Measurements from ENCODE around the gene RPS2.
"Not testable (repeated sequence)": the region's sequence is repeated elsewhere in the genome, so short reads cannot be mapped to it uniquely, and the experiment has no call there.

RPS2 gene

DNA sequence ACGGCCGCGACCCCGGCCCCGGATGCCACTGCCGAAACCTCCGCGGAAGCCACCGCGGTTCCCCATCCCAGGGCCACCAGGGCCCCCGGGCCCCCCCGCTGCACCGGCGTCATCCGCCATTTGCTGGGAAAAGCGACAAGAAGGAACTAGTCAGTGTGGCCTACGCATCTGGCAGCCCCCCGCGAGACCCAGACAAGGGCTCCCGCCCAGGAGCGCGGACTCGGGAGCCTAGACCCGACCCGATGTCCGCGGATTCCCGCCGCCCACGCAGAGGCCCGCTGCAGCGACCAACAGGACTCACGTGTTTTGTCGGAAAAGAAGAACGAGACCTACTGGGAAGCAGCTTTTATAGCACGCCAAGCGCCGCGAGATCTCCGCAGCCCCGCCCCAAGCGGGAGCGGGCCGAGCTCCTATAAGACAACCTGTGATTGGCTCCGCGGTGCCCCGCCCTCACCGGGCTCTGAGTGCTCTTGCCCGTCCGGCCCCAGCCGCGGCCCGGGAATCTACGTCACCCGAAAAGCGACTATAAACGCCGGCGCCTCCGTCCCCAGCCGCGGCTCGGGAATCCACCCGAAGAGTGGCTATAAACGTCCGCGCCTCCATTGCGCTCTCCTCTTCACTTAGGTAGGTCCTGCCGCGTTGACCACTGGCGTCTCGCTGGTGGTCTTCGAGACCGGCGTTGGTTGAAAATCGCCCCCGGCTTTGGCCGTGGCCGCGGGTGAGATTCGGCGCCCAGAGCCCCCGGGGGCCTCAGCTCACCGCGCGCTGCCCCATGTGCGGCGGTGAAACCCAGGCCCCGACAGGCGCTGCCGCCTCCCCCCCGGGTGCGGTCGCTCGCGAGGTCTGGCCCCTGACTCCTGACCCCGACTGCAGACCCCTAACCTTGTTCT, at the start of gene RPS2:
RPS2 (minus strand) TSS at position 321 of the 890 bp plus-strand sequence; CDS start at position 120, 201 bp downstream.
- FAIRE-seq = peak; percentile 20
- DNase-seq (ENCODE audit: low spot score) = peak; percentile 100

DNA sequence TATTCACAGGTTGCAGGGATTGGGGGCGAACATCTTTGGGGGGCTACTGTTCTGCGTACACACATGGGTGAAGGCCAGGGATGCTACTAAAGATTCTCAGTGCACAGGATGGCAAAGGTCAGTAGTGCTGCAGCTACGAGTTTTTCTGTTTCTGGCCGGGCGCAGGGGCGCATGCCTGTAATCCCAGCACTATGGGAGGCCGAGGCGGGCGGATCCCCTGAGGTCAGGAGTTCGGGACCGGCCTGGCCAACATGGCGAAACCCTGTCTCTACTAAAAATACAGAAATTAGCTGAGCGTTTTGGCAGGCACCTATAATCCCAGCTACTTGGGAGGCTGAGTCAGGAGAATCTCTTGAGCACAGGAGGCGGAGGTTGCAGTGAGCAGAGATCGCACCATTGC, 48.9 kb upstream of the RPS2 start:
- FAIRE-seq = no peak

DNA sequence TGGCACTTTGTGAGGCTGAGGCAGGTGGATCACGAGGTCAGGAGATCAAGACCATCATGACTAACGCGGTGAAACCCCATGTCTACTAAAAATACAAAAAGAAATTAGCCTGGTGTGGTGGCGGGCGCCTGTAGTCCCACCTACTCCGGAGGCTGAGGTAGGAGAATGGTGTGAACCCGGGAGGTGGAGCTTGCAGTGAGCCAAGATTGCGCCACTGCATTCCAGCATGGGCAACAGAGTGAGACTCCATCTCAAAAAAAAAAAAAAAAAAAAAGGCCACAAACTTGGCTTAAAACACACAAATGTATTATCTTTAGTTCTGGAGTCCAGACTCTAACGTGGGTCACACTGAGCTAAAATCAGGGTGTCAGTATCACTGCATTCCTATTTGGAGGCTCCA, 47.1 kb upstream of the RPS2 start:
- DNase-seq (ENCODE audit: low spot score); FAIRE-seq: not testable (repeated sequence)

More for the DNA sequence above, 48.9 kb upstream of the RPS2 start:
- no peak for DNase-seq (ENCODE audit: low spot score)

DNA sequence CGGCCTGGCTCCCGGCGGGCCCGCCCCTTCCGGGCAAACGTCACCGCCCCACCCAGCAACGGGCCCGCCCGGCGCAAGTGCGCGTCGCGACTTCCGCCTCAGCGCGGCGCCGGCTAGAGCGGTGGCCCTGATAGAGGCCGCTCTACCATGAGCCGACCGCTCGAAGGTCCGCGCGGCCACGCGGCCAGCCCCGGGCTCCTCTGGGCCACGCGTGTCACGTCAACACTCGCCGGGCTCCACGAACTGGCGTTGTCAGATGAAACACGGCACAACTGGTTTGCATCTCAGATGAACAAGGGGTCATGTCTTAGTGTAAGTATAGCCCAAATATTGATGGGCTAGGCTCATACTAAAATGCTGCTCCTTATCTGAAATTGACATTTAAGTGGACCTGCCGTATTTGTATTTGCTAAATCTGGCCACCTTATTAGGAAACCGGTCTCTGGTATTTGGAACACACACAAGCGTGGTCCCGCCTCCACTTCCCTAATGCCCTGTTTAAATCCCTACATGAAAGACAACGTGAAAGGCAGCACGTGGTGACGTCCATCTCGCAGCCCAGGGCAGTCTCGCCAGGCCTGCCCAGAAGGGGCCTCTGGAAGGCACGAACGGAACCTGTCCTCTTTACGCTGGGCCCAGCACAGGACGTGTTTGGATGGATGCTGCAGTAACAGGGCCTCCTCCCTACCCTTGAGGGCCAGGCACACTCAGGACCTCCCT, 45.3 kb upstream of the RPS2 start, which contains the start of gene ZNF598:
ZNF598 (minus strand) TSS at position 31 of the 720 bp plus-strand sequence.
- FAIRE-seq = peak; percentile 96
- peak; percentile 96 for DNase-seq (ENCODE audit: low spot score)

DNA sequence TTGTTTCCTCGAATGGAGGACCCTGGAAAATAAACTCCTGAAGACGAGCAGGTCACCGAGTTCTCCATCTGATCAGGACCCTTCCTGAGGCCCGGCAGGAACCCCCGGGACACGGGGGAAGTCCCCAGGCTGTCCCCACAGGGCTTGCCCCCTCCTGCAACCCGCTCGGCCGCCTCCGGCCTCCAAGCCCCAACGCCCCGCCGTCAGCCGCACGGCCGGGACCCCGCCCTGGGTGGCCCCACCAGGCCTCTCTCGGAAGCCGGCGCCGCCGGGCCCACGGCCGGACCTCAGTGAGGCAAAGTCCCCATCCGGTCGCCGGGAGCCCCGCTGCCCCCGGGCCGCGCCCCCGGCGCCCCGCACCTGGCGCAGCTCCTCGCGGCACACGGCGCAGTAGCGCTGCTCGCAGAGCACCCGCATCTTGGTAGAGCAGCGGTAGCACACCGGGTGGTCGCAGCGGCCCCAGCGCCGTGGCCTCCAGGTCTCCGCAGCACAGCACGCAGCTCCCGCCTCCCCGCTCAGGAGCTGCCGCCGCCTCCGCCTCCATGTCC, 44.6 kb upstream of the RPS2 start:
- peak; percentile 40 for DNase-seq (ENCODE audit: low spot score)

DNA sequence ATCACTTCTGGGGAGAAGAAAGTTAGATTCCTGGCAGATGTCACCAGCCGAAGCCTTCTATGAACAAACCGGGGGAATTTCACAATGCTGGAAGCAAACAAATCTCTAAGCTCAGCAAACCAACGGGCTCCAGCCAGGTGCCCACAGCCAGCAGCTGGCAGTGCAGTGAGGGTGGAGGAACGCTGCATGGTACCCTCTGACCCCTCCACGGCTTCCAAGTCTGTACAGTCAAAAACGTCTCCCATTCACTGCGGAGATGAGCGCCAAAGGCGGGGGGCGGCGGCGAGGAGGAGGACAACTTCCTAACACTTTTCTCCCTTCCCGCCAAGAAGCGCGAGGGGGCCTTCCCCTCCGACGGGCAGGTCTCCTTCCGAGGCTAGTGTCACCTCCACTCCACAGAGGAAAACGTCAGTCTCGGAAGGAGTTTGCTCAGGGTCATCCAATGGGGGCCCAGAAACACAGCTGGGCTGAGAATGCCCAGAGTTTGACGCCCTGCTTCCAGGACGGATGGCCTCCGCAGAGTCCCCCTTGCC, 44.1 kb upstream of the RPS2 start:
- no peak for DNase-seq (ENCODE audit: low spot score)
- FAIRE-seq = no peak

More for the DNA sequence above, 44.6 kb upstream of the RPS2 start:
- FAIRE-seq = no peak

DNA sequence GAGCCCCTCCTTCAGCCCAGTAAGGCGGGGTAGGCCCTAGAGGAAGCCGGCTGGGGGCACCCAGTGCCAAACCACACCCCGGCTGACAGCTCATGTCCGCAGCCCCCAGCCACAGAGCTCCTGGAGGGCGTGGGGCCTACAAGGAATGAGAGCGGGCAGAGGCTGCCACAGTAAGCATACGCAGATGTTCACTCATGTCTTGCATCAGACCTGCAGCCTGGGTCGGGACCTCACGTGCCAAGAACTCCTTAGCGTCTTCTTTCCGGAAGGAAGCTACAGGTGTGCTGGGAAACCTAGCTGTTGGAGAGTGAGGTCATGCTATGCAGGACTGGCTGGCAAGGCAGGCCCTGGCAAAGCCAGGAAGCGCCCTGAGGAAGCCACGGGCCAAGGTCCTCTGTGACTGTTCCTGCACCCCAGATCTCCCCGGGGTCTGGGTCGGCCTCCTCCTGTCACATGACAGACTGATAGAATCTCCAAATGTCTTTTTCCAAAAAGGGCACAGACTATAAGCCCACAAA, 43.4 kb upstream of the RPS2 start:
- no peak for FAIRE-seq

DNA sequence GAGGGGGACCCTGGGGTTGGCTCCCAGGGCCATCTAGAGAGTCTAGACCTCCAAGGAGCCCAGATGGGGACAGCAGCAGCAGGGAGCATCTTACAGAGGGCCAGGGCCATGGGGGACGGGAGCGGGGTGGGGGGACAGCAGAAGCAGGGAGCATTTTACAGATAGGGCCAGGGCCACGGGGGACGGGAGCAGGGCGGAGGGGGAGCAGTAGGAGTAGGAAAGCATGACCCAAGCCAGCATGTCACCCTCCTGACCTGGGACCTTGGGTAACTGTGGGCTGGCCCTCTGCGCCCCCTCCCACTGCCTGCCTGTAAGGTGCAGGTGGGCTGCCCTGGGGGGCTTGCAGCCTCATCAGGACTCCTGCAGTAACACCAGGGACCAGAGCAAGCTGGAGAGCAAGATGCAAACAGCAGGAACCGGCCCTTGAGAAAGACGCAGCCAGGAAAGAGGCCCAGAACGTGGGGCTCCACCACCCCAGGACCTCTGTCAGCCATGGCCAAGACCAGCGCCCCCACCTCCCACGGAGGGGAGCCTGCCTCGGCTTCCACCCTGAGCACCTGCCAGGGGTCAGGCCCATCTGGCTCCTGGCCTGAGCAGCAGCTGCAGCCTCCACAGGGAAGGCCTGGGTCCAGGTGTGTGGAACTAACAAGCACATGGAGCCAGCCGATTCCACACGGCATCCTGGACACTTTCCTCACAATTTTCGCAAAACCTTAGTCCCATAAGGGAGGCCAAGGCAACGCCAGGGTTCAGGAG, 42.6 kb upstream of the RPS2 start:
- DNase-seq (ENCODE audit: low spot score) (no peak), FAIRE-seq (no peak)

More for the DNA sequence above, 43.4 kb upstream of the RPS2 start:
- no peak for DNase-seq (ENCODE audit: low spot score)

DNA sequence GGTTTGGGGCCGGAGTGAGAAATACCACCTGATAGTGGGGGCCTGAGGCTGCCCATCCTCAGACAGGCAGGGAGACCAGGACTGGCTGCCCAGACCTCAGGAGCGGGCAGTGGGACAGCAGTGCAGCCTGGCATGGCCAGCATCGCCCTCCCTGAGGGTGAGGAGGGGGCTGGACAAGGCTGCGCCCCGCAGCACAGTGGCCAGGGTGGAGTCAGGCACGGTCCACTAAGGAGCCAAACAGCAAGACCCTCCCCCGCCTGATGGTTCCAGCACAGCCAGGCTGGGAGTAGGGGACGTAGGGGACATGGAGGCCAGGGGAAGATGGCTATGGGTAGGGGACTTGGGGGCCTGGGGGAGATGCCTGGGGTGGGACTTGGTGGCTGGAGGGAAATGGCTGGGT, 41.7 kb upstream of the RPS2 start:
- FAIRE-seq (no peak), DNase-seq (ENCODE audit: low spot score) (no peak)

DNA sequence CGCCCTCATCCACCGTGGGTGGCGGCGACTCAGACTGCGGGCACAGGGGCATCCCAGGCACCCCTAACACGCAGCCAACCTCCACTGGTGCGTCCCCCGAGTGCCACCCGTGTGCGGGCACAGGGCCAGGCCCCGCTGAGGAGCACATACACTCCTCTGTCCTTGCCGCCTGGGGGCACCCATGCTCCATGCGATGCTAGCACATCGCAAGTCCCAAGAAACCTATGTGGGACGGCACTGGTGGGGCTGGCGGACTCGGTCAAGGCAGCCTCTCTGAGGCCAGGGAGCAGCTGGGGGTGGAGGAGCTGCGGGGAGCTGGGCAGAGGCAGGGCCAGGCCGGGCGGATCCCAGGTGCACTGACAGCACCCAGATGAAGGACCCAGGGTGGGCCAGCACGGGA, 41.0 kb upstream of the RPS2 start:
- no peak for DNase-seq (ENCODE audit: low spot score)
- FAIRE-seq = no peak

DNA sequence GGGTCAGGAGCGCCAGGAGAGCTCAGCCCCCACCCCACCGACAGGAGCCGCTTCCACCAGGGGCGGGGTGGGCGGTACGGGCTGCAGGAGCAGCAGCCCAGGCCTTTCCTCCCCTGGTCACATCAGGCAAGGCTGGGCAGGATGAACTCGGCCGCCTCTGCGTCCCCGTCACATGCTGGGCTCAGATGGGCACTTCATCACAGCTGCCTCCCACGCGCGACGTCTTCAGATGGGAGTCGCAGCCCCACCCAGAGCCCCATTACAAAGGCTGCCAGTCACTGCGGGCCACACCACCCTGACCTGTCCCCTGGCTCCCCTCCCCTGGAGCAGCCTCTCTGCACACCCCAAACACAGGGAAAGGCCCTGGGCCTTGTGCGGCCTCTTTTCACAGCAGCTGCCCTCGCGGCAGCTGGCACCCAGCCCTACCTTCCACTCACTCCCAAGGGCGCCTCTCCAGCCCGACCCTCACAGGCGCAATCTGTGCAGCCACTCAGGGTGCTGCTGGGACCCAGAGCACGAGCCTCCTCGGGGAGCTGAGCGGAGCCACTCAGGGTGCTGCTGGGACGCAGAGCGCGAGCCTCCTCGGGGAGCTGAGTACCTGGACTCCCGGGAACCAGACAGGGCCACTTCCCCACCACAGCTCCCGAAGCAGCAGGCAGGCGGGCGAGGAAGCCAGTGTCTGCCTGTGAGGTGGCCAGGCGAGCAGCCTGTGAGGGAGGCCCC, 40.3 kb upstream of the RPS2 start:
- DNase-seq (ENCODE audit: low spot score) = no peak
- no peak for FAIRE-seq

DNA sequence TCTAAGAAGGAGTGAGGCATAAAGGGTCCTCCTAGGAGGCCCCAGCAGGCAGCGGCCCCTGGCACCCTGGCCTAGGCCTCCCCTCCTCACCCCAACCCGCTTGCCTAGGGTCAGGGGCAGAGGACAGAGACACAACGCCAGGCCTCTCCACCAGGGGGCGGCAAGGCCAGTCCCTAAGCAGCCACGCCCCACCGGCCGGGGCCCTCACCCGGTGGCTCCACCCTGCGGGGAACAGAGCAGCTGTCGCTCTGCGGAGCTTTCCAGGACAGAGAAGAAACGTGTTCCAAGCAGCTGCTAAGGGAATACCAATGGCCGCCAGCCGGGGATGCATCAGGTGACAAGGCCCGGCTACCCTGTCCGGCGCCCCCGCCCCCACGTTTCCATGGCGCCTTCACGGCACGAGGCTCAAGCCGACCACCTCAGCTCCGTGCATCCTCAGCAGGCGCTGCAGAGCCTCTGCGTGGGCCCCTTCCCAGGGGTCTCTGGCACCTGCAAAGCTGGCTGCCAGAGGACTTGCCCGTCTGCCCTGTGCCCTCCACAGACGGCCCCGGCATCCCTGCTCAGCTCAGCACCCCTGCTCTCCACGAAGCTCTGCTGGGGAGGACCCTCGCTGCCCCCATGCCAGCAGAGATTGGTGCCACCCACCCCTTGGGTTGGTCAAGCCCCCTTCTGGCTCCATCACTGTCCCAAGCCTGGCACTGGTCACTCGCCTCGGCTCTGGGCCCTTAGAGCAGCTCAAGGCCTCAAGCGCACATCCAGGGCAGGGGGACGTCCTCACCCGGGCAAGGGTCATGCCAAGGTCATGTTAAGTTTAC, 39.4 kb upstream of the RPS2 start:
- FAIRE-seq = peak; percentile 17
- peak; percentile 95 for DNase-seq (ENCODE audit: low spot score)

DNA sequence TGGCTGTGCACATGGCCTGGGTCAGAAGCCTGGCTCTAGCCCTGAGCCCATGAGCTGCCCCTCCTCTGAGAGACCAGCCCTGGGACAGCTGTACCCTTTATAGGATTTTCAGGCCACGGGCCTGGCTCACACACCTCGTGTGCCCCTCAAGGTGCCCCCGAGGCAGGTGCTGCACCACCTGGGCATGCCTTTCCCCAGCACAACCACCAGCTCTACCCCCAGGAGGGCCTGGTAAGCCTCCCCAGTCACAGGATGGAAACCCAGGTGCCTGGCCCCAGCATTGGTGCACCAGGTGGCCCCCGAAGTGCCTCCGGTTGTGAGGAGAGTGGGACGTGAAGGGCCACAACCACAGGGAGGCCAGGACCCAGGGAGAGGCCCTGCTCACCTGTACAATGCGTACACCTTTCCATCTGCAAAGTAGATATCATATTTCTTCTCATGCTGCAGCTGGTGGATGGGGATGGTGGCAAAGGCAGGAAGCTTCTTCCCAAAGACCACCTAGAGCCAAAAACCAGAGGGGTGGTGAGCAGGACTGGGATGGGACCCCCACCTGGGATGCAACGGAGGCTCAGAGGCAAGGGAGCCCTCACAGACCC, 38.7 kb upstream of the RPS2 start:
- no peak for DNase-seq (ENCODE audit: low spot score)
- no peak for FAIRE-seq

DNA sequence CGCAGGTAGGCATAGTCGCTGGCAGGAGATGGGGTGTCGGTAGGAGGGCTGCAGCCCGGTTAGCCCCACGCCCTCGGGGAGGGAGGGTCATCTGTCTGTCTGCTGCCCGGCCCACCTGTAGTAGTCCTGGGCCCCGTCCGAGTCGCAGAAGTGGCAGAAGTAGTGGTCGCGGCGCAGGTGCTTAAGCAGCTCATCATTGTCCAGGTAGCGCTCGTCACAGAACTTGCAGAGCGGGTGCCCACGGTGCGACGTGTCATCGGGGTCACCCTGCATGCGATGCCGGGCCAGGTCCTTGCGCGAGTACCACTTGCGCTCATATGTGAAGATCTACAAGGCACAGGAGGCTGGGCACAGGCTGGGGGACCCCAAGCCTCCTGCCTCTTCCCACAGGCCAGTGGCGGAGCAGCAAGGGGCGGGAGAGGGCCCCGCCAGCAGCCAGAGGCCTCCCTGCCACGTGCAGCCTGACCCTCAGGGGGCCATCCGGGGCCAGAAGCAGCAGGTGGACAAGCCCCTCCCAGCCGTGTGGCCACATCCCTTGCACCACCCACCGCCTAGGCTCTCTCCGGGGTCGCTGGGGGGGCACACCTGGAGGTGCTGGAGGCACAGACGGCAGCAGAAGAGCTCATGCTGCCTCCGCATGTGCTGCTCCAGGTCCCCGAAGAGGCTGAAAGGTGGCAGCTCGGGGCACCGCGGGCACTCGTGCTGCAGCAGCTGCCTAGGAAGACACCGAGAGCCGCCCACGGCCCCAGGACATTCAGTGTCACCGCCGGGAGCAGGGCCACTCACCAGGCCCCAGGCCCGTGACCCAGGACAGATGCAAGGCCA, 38.0 kb upstream of the RPS2 start:
- DNase-seq (ENCODE audit: low spot score) (no peak), FAIRE-seq (no peak)

DNA sequence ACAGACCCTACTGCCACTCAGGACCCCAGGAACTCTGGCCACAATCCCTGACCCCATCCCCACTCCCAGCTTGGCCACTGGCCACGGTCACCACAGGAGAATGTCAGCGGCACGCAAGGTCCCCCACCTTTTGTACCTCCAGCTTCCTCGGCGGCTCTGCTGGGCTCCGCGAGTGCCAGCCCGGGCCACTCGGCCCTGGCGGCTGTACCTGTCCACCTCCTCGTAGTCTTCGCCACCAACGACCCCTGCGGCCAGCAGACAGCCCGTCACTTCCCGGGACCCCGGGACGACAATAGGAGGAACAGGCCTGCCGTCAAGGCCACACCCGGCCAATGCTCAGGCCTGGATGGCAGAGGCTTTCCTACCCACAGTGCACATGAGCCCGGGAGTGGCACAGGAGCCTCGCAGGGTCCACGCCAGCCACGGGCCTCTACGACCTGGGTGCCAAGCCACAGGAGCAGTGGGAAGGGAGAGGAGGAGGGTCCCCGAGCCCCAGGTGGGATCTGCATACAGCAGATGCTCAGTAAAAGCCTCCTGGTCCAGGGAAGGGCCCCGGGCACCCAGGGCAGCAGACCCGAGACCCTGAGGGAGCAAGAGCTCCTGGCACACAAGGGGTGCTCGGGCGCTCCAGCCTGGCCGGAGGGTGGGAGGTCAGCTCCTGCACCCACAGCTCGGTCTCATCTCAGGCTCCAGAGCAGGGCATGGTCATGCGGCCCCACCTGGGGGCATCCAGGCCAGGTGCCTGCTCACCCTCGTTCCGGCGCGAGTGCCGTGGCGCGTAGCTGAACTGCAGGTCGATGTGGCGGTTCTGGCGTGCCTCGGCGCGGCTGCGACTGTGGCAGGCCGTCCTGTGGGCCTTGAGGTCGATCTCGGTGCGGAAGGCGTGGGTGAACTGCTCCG, 37.1 kb upstream of the RPS2 start:
- FAIRE-seq = peak; percentile 72

DNA sequence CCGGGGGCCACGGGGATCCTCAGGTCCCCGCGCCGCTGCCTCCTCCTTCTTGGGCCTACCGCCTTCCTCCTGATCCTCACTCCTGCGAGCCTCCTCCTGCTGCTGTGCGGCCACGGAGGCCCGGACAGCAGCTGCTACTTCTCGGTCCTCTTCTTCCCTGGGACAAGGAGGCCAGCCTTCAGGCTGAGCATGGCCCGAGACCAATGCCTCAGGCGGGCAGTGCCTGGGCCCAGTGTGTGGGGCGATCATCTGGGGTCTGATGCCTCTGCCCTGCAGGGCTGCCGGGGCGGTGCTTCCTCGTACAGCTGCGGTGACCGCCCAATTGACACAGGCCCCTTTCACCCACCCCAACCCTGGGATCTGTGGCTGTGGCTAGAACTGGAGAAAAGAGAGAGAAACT, 36.4 kb upstream of the RPS2 start:
- DNase-seq (ENCODE audit: low spot score) (no peak), FAIRE-seq (no peak)

More for the DNA sequence above, 37.1 kb upstream of the RPS2 start:
- DNase-seq (ENCODE audit: low spot score) = no peak
